SK-N-SH (cell line): ENCODE data around the gene MATN1.

ENCODE experiments used
- CHD2 ChIP-seq: fragments of 150-350 bp; IDR thresholded peaks from 2 replicates; pipeline ENCODE4 v1.6.1; 2018; ENCODE audit warnings: low read length; ENCODE audit not compliant: partially characterized antibody
- EZH2phosphoT487 ChIP-seq: fragments of 200-600 bp; sonication (generic); IDR thresholded peaks from 2 replicates; pipeline ENCODE4 v1.6.1; 2017; ENCODE audit warnings: low read depth, mixed run types, mild to moderate bottlenecking, antibody characterized with exemption, moderate library complexity, borderline replicate concordance
- FOXJ3 ChIP-seq: sonication (generic); formaldehyde crosslinking; IDR thresholded peaks from 2 replicates; pipeline ENCODE4 v1.5.1; 2020; ENCODE audit warnings: mild to moderate bottlenecking, missing genetic modification reagents
- MEF2A ChIP-seq: IDR thresholded peaks from 2 replicates; pipeline ENCODE4 v1.4.0; 2012; ENCODE audit warnings: low read depth, borderline replicate concordance
- PBX3 ChIP-seq: IDR thresholded peaks from 2 replicates; pipeline ENCODE4; 2012
- POLR2AphosphoS5 ChIP-seq: IDR thresholded peaks from 2 replicates; pipeline ENCODE4 v1.6.1; 2012; ENCODE audit warnings: low read depth, low read length
- RAD21 ChIP-seq: IDR thresholded peaks from 2 replicates; pipeline ENCODE4 v1.6.1; 2012; ENCODE audit warnings: mild to moderate bottlenecking, low read length
- REST ChIP-seq: IDR thresholded peaks from 2 replicates; pipeline ENCODE4 v1.6.1; 2012; ENCODE audit warnings: mild to moderate bottlenecking, low read depth, low read length, moderate library complexity
- SIN3A ChIP-seq: IDR thresholded peaks from 2 replicates; pipeline ENCODE4 v1.6.1; 2012; ENCODE audit warnings: low read depth, mild to moderate bottlenecking, low read length, moderate library complexity, borderline replicate concordance
- TAF1 ChIP-seq: IDR thresholded peaks from 2 replicates; pipeline ENCODE4 v1.6.1; 2012; ENCODE audit warnings: low read depth, mild to moderate bottlenecking, low read length, moderate library complexity, borderline replicate concordance
- TEAD4 ChIP-seq: IDR thresholded peaks from 2 replicates; pipeline ENCODE4 v1.4.0; 2012; ENCODE audit warnings: mild to moderate bottlenecking, borderline replicate concordance; ENCODE audit not compliant: insufficient read depth
- YY1 ChIP-seq: IDR thresholded peaks from 2 replicates; pipeline ENCODE4 v1.4.0; 2012; ENCODE audit warnings: low read depth, mild to moderate bottlenecking
- TF ChIP-seq, protein P1 (sequence below): fragments of 200-600 bp; sonication (generic); IDR thresholded peaks from 2 replicates; pipeline ENCODE4 v1.6.1; 2017; ENCODE audit warnings: antibody characterized with exemption, mild to moderate bottlenecking, moderate library complexity
- TF ChIP-seq, protein P2 (sequence below): IDR thresholded peaks from 2 replicates; pipeline ENCODE4 v1.4.0; 2012; ENCODE audit warnings: low read depth

DNA sequence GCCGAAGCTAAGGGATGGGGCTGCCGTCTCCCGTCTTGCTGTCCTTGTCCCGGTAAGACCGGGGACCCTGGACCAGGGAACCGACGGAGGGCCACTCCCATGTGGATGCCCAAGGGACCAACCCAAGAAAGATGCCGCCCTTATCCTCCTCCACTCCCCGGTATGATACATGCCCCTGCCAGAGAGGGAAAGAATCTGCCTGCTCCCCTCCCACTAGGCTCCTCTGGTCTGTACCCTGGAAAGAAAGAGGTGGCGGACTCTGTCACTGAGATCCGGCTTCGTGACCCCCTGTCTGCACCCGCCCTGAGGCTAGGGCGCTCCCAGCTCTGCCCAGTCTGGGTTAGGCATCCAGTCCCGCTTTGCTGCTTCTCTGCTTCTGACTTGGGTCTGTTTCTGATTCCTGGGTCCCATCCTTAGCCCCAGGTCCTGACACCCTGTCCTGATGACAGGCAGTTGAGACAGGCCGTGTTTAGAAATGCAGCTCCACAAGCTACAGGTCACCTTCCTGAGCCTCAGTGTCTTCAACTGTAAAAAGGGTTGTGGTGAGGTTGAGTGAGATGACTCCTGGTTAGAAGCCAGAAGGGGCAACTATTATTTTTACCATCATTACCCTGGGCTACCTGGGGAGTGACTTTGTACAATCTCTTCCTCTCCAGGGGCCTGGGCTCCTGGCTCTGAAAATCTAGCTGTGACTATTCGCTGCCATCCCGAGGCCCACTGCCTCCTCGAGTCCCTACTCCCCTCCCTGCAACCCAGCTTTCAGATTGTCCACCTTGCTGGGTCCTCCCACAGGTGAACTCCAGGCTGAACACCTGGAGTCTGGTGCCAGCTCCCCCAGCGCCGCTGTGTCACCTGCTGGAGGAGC, 3.7 kb downstream of the MATN1 start:
- TF ChIP-seq YY1 (no peak), TAF1 (no peak), CHD2 (no peak), REST (no peak), POLR2AphosphoS5 (no peak), RAD21 (peak; percentile 95), PBX3 (no peak), FOXJ3 (CRISPR knock-in tag) (no peak), TEAD4 (no peak), EZH2phosphoT487 (no peak), SIN3A (no peak), MEF2A (no peak)
- TF ChIP-seq, protein P1, sequence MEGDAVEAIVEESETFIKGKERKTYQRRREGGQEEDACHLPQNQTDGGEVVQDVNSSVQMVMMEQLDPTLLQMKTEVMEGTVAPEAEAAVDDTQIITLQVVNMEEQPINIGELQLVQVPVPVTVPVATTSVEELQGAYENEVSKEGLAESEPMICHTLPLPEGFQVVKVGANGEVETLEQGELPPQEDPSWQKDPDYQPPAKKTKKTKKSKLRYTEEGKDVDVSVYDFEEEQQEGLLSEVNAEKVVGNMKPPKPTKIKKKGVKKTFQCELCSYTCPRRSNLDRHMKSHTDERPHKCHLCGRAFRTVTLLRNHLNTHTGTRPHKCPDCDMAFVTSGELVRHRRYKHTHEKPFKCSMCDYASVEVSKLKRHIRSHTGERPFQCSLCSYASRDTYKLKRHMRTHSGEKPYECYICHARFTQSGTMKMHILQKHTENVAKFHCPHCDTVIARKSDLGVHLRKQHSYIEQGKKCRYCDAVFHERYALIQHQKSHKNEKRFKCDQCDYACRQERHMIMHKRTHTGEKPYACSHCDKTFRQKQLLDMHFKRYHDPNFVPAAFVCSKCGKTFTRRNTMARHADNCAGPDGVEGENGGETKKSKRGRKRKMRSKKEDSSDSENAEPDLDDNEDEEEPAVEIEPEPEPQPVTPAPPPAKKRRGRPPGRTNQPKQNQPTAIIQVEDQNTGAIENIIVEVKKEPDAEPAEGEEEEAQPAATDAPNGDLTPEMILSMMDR = no peak
- TF ChIP-seq, protein P2, sequence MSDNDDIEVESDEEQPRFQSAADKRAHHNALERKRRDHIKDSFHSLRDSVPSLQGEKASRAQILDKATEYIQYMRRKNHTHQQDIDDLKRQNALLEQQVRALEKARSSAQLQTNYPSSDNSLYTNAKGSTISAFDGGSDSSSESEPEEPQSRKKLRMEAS = no peak
